Stimulated activated CD8-positive, alpha-beta memory T cell treated with anti-CD3 and anti-CD28 coated beads, Interleukin-2, amount 100 ng/mL, for 1 hour (primary cell): ENCODE measurements around the gene MKKS.
A peak's percentile ranks its signal among the peaks of the same experiment; 100 is the strongest.
"Not testable (repeated sequence)": the region's sequence is repeated elsewhere in the genome, so short reads cannot be mapped to it uniquely, and the experiment has no call there.

ENCODE experiments used
- DNase-seq, 2 donors: peaks; one replicate each; pipeline ENCODE4 v3.0.0-alpha.2; 2020; ENCODE audit warnings: low read depth in 2 of 2

The MKKS gene

GRCh38 chr20:10449270-10449669, 15.2 kb upstream of the MKKS start:
- DNase-seq: no peak

DNA sequence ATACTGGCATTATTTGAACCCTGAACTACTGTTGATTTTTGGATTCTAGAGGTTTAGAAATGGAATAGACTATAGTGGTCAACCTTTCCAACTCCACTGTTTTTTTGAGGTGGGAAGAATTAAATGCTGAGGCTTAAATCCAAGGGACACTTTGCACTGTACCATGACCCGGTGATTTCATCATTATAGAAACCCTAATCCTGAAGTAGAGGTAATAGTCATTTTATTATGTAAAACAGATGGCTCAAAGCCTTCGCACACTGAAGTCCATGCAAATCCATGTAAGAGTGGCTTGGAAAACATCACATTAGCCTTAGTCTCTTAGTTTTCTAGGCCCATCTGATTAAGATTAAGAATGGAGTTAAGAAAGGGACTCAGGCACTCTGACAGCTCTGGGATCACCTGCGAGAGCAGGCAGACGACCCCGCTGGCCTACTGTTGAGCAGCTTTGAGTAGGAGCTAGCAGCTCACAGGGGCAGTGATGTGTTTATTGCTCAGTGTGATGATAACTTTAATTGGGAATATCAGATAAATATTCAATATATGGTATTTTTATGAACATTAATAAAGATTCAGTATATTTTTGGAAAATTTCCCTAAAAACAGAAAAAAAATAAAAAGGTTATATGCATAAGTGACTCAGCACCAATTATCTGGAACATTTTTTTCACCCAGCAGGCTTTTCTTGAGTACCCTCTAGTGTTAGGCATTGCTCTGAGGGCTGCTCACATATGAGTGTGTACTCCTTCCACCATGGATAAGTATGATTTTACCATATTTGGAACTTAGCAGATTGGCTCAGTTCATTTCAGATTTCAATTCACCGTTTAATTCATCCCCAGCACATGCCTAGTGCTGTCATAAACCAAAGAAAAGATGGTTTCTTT, 14.5 kb upstream of the MKKS start:
- DNase-seq: no peak

DNA sequence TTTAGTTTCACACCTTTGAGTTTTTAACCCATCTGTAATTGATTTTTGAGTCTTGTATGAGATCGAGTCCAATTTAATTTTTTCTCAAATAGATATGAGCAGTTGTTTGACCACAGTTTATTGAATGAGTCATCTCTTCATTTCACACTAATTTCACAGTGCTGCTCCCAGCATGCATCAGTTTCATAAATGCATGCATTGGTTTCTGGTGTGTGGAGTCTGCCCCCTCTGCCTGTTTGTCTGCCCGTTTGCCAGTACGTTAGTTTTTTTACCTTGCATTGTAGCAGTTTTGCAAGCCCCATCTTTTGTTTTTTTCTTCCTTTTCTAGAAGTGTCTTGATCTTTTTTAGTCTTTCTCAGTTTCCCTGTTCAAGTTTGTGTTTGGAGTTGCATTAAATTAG, 13.0 kb upstream of the MKKS start:
- no peak for DNase-seq

DNA sequence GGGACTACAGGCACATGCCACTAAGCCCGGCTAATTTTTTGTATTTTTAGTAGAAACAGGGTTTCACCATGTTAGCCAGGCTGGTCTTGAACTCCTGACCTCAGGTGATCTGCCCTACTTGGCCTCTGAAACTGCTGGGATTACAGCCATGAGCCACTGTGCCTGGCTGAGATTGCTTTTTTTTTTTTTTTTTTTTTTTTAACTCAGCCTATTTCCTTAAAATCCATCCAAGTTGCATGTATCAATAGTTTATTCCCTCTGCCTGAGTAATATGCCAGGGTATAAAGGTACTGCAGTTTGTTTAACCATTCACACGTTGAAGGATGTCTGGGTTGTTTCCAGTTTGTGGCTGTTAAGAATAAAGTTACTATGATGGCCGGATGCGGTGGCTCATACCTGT, 11.7 kb upstream of the MKKS start:
- DNase-seq: no peak

GRCh38 chr20:10443936-10444335, 9.9 kb upstream of the MKKS start:
- no peak for DNase-seq

- DNase-seq: no peak
Measured at GRCh38 chr20:10438217-10438616, 4.2 kb upstream of the MKKS start.

DNA sequence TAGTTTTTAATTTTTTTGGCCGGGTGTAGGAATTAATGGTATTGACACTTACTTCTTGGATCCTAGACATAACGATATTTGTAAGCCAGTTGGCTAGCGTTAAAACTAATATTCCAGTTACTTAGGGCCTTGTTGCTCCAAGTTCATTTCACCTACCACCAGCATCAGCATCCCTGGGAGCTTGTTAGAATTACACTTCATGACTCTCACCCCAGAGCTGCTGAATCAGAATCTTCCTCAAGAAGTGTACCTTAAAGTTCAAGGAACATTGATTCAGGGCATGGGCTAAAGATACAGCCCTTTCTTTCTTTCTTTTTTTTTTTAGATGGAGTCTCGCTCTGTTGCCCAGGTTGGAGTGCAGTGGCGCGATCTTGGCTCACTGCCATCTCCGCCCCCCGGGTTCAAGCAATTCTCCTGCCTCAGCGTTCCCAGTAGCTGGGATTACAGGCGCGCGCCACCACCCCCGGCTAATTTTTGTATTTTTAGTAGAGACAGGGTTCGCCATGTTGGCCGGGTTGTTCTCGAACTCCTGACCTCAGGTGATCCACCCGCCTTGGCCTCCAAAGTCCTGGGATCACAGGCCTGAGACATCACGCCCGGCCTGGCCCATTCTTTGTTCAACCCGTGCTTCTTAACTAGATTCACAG, 2.2 kb upstream of the MKKS start:
- no peak for DNase-seq

- peak; percentile 57 to 66 for DNase-seq
Measured at GRCh38 chr20:10434832-10435812, 1.1 kb upstream of the MKKS start, which contains the start of gene SLX4IP. SLX4IP (plus strand) TSS chr20:10435305; CDS start chr20:10458205, 22,900 bp downstream.

GRCh38 chr20:10434467-10434831, 427 bp upstream of the MKKS start:
- DNase-seq: peak; percentile 37 to 44

GRCh38 chr20:10433014-10433622, 904 bp downstream of the MKKS start:
- no peak for DNase-seq

GRCh38 chr20:10432079-10432478, 1.9 kb downstream of the MKKS start:
- no peak for DNase-seq

- no peak for DNase-seq
Measured at GRCh38 chr20:10430704-10431103, 3.3 kb downstream of the MKKS start.

GRCh38 chr20:10430000-10430466, 4.0 kb downstream of the MKKS start:
- no peak for DNase-seq

- DNase-seq: no peak
Measured at GRCh38 chr20:10429443-10429981, 4.5 kb downstream of the MKKS start.

DNA sequence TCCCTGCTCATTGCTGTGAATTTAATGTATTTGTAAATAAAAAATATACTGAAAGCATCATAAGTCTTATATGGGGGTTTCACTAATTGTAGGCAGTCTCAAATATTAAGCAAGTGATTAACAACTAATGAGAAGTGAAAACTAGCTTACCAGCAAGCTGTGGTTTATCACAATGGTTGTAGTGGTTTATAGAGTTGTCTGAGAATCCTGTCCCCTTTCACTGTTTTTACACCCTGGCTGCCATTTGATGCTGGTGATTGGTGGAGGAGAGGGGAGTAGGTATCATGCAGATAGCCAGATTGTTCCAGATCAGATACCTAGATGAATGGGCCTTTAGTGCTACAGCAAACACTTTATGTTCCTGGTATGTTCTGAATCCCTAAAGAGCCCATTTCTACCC, 6.0 kb downstream of the MKKS start:
- DNase-seq: no peak

DNA sequence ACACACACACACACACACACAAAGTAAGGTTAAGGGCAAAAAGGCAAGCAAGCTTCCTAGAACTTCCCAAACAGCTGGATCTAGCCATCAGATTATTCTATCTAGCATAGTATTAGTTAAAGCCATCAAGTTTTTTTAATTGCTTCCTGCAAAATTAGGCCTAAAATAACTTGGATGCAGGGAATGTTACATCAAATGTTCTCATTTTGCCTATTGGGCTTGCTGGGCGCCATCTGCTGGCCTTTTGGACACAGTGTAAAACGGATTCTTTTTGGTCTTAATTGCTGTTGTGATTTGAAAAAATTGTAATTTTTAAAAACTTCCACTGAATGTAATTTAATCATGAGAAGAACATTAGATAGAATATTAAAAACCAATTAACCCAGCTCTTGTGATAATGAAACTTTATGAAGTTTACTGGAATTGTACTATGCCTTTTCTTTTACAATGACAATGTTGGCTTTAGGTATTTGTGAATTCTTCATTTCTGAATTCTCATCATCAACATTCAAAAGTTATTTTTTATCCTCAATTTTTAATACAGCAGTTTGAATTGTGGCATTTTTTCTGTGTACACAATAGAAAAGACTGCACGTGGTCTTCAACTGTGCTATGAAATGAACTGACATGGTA, 6.8 kb downstream of the MKKS start:
- no peak for DNase-seq

DNA sequence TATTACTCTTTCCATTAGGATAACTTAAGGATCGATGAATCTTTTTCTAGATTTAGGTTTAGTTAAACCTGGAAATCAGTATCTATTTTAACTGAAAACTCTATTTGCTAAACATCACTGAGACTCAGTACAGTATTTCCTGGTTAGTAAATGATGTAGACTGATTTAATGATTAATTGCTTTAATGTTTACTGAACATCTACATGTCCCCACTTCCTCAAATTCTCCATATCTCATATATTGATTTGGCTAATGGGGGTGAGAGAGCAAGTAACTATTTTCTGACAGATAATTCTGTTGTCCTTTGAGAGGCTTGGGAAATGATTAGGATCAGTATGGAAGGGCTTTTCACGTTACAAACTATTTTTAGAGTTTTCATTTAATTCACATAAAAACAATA, 10.3 kb downstream of the MKKS start:
- no peak for DNase-seq

DNA sequence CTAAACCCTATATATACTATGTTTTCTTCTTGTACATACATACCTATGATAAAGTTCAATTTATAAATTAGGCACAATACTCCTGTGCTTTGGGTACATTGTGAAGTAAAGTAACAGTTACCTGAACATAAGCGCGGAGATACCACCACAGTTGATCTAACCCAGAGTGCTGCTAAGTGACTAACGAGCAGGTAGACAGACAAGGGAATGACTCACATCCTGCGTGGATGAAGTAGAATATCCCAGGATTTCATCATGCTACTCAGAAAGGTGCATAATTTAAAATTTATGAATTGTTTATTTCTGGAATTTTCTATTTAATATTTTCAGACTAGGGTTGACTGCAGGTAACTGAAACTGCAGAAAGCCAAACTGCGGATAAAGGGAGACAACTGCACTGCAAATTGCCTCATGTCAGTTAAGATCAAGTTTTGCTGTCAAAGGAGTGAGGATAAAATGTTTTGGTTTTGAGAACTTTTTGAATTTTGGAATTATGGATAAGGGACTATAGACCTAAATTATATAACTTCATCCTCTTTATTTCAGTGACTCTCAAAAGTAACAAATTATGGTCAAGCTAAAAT, 14.4 kb downstream of the MKKS start:
- DNase-seq: no peak

DNA sequence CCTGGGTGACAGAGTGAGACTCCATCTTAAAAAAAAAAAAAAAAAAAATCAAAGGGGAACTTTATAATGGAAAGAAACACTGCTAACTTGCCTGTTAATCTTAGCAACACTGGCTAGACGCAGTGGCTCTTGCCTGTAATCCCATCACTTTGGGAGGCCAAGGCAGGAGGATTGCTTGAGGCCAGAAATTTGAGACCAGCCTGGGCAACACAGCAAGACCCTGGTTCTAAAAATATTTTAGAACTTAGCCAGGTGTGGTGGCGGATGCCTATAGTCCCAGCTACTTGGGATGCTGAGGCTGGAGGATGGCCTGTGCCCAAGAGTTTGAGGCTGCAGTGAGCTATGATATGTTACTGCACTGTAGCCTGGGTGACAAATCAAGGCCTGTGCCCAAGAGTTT, 16.8 kb downstream of the MKKS start:
- DNase-seq: not testable (repeated sequence)

DNA sequence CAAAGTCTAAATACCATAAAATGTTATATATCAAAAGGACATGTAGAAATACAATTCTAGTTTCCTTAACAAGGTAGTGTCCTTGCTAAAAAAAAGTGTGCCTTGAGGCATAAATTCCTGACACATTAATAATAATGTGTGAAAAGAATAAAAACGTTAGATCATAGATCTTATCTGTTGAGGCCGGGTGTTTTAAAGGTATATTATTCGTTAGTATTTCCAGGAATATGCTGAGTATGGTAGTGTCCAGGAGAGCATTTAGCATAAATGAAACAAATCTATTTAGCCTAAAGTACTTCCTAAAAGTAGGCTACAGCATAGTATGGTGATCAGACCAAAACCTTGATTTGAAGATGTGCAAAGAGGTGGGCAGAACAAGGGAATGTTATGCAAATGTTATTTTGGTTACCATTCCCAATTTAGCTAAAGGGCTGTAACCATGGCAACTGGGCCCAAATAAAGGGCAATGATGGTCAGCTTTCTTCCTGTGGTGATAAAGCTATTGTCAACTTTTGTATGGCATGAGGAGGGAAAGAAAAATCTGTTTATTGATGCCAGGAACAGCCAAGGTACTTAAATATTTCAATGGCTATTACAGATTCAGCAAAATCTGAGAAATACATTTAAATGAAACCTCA, 18.9 kb downstream of the MKKS start:
- DNase-seq: no peak
